Non-pigmented ciliary epithelial cell (primary cell): ENCODE measurements around the gene CAD.
"Not testable (repeated sequence)": the region's sequence is repeated elsewhere in the genome, so short reads cannot be mapped to it uniquely, and the experiment has no call there.

Experiments used
- DNase-seq: peaks from one replicate; pipeline ENCODE4 v3.0.0-alpha.2; 2010; ENCODE audit warnings: low read depth

CAD gene

DNA sequence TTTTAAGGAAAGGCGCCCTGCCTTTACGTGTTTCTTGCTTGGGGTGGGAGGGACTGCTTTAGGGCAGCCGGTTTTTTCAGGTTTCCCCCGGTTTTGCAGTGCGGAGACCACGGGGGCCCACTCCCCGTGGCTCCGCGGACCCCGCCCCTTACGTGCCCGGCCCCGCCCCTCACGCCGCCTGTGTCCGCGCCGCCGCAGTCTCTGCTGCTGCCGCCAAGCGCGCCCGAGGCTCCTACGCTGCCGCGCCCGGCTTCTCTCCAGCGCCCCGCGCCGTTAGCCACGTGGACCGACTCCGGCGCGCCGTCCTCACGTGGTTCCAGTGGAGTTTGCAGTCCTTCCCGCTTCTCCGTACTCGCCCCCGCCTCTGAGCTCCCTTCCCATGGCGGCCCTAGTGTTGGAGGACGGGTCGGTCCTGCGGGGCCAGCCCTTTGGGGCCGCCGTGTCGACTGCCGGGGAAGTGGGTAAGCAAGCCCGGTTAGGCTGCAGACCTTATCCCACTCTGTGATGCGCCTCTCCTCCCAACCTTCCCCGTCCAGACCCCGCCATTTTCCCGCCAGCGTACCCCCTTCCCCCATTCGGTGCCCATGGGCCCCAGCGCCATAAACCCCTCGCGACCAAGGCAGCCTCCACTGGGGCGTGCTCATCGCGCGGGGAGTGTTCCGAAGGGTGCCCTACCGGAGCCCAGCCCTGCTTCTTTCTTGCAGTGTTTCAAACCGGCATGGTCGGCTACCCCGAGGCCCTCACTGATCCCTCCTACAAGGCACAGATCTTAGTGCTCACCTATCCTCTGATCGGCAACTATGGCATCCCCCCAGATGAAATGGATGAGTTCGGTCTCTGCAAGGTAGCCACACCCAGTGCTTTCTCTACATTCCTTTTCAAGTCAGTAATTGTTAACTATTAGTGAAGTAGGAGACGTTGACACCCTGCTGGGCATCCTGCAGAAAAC lies at the start of gene CAD:
Gene CAD, plus strand, starts transcription at position 197 of the 949 bp plus-strand sequence. Its CDS starts 183 bp downstream, at position 380.
- no peak for DNase-seq

DNA sequence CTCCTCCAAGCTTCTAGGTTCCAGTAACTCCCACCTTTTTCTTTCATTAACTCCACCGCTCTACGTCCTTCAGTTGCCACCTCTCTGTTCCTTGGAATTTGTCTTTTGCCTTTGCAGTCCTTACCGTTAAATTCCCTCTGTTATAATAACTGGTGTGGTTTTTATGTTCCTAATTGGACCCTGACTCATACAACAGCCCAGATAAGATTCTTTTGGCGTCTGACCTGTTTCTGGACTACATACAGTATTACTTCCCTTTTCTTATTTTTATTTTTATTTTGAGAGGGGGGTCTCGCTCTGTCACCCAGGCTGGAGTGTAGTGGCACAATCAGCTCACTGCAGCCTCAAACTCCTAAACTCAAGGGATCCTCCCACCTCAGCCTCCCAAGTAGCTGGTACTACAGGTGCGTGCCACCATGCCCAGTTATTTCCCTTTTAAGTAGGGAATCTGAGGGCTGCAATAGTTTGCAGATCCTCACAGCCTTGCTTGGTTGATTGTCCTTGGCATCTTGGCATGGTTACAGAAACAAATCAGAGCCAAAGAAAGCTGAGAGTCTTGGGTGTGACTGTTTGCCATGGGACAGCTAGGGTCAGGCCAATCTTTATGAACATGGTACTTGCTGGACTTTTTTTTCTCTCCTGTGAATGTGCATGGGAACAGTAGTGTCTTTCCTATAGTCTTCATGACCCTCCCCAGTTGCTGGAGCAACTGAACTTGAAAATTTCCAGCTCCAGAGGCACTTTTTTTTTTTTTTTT lies 46.4 kb upstream of the CAD start:
- DNase-seq: no peak

DNA sequence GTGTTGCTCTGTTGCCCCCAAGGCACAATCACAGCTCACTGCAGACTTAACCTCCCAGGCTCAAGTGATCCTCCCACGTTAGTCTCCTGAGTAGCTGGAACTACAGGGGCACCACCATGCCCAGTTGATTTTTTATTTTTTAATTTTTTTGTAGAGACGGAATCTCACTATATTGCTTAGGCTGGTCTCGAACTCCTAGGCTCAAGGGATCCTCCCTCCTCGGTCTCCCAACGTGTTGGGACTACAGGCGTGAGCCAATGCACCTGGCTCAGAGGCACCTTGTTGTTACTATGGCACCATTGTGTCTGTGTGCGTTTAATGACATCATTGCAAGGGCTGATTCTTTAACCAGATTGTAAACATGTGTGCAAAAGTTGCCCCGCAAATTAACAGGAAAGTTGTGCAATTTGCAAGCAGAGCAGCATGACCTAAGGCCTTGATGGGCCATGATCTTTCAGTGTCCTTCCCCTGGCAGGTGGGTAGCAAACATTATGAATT lies 45.8 kb upstream of the CAD start:
- DNase-seq: no peak

DNA sequence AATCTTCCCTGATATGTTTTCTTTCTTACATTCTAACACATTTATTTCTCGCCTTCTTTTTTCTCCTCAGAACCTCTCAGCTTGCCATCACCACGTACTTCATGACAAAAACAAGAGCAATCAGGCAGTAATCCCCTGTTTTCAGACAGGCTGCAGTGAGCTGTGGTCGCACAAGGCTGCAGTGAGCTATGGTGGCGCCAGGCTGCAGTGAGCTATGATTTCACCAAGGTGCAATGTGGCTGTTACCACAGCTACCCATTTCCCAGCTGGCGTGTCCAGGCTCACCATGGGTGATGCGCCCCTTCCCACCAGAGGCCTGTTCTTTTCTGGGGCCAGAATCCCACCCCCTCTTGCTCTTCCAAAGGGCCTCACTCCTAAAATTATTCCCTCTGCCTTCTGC lies 42.5 kb upstream of the CAD start:
- DNase-seq: no peak

DNA sequence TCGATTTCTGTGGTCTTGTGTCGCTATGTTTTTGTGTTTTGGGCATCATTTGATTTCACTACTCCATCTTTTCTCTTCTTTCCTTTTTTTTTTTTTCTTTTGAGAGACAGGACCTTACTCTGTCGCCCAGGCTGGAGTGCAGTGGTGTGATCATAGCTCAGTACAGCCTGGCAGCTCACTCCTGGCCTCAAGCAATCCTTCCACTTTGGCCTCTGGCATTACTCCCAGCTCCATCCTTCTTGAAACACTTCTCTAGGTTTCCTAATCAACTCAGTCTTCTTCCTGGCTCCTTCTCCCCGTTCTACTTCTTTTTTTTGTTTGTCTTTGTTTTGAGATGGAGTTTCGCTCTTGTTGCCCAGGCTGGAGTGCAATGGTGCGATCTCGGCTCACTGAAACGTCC lies 41.8 kb upstream of the CAD start:
- no peak for DNase-seq

DNA sequence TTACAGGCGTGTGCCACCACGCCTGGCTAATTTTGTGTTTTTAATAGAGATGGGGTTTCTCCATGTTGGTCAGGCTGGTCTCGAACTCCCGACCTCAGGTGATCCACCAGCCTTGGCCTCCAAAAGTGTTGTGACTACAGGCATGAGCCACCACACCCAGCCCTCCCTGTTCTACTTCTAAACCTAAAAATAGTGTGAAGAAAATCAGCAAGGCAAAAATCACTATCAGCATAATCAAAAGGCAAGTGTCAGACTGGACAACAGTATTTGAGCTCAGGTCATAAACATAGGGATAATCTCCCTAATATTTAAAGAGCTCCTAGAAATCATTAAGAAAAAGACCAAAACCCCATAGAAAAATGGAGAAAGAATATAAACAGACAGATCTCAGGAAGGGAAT lies 41.4 kb upstream of the CAD start:
- not testable (repeated sequence) for DNase-seq

DNA sequence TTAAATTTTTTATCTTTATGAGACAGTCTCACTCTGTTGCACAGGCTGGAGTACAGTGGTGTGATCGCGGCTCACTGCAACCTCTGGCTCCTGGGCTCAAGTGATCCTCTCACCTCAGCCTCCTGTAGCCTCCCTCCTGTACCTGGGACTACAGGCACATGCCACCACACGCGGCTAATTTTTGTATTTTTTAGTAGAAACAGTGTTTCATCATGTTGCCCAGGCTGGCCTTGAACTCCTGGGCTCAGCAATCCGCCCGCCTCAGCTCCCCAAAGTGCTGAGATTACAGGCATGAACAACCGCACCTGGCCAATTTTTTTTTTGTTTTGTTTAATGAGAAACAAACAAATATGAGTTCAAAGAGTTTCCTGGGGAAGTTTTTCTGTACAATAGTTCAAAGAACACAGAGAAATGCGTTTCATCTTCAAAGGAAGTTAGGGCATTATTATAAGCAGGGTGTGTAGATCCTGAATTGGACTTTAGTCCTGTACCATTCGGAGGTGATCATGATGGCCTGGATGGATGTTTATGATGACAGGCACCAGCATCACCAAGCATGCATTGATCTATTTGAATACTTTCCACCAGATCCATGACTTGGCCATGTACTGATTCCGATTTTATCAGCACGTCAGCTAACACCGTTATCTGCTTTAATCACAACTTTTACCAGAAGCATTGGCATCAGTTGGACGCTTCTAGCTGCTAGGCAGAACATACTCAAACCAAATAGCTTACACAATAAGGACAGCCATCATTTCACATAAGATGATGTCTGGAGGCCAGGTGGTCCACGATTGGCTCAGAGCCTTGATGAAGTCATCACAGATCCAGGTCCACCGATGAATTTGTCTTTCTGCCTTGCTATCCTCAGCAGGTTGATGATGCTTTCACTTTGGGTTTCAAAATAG lies 39.5 kb upstream of the CAD start:
- no peak for DNase-seq

DNA sequence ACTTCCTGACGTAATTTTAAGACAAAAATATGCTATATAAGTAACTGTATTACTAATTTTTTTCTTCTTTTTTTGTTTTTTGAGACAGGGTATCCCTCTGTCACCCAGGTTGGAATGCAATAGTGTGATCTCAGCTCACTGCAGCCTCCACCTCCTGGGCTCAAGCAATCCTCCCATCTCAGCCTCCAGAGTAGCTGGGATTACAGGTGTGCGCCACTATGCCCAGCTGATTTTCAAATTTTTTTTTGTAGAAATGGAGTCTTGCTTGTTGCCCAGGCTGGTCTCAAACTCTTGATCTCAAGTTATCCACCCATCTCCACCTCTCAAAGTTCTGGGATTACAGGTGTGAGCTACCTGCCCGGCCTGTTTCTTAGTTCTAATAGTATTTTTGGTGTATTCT lies 38.7 kb upstream of the CAD start:
- DNase-seq: no peak

DNA sequence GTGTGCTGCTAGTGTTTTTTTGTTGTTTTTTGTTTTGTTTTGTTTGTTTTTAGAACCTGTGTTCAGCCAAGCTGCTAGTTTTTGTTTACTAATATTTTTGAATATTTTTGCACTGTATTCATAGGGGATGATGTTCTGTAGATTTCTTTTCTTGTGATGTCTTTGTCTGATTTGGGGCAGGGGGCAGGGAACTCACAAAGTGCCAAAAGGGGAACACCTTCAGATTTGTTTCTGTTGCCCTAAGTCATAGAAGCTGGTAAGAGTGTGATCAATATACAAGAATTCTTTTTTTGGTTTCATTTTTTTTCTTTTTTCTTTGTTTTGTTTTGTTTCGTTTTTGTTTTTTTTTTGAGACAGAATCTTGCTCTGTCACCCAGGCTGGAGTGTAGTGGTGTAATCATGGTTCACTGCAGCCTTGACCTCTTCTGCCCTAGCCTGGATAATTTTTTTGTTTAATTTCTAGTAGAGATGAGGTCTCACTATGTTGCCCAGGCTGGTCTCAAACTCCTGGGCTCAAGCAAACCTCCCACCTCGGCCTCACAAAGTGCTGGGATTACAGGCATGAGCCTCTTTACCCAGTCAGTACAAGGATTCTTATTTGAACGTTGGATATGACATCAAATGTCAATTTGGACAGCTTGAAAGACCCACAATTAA lies 37.7 kb upstream of the CAD start:
- no peak for DNase-seq

DNA sequence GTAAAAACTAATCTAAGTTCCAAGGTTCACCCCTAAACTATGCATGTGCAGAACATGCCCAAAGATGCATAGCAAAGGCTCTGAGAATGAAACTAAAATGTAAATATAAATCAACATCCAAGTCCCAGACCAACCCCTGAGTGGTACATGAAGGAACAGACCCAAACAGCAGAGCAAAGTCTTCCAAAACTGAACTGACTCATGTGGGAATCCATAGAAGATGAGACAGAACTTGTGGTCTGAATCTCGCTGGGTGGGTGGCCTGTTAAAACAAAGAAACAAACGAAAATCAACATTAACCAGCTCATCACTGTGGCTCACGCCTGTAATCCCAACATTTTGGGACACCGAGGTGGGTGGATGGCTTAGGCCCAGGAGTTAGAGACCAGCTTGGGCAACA lies 34.8 kb upstream of the CAD start:
- DNase-seq: no peak

DNA sequence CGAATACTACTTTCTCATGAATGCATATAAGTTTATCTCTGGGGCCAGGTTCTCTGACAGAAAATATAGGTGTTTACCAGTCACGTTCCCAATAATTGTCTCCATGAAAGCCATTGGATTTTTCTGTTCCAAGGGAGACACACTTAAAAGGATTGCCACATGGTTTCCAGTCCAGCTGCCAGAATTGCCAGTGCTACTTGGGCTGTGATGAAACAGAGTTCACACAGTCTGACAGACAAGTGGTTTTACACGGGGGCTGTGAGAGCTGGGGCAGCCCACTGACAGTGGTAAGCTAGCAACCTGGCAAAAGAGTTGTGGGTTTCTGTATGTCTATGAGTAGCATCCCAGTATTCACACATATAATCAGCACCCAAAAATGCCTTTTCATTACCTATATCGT lies 33.1 kb upstream of the CAD start:
- no peak for DNase-seq

DNA sequence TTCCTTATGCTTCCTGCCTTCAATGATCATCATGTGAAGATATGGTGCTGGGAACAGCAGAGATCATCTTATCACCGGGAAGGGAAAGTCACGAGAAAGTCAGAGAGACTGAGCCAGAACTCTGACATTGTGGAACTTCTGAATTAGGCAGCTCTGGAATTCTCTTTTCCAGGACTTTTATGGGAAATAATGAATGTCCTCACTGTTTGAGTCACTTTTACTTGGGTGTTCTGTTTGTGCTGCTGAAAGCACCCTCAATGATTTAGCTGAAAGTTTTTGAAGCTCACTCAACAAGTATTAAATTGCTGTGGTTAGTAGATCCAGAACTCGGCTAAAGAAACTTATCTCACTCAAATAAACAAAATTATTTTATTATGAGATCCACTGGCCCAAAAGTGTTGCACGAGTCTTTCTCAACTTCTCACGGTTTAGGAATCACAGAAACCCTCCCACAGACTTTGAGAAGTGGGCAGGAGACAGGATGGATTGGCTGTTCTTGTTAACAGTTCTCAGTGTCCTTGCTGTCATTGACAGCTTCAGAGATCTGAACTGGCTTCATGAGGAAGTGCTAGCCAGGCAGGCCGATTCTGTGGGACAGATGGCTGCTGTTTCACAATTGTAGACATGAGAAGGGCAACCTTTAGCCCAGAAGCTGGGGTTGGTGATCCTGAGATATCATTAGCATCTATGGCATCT lies 31.7 kb upstream of the CAD start:
- no peak for DNase-seq

DNA sequence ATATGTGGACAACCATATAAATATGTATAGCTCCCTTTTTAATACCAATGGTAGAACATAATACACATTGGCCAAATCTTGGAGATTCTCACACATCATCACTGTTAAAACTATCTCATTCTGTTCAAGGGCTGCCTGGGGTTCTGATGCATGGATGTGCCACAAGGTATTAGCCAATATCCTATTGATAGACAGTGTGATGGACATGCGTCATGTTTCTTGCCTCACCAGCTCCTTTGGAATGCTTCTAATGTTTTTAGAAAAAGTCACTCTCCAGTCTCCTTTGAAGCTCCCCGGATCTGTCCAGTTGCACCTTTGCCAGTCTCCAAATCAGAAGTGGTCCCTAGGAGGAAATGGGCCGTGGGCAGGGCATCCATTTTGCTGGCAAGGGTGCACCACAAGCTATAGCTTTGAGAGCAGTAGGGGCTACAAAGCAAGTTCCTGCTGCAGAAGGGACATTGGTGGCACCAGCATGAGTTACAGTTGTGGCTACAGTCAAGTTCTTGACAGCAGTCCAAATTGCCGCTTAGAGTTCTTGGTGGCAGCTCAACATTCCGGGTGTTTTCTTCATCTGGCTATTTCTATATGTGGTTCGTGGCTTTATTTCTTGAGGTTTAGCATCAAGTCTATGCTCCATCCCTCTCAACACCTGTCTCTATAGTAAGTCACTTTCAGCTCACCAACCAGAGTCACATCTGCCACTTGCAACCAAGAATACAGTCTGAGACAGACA lies 30.4 kb upstream of the CAD start:
- no peak for DNase-seq

DNA sequence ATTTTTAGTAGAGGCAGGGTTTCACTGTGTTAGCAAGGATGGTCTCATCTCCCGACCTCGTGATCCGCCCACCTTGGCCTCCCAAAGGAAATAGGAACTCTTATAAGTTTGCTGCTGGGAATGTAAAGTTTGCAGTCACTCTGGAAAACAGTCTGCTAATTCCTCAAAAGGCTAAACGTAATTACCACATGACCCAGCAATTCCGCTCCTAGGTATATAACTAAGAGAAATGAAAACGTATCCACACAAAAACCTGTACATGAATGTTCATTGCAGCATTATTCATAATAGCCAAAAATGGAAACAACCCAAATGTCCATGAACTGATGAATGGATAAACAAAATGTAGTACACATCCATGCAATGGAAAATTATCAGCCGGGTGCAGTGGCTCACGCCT lies 27.2 kb upstream of the CAD start:
- DNase-seq: no peak

DNA sequence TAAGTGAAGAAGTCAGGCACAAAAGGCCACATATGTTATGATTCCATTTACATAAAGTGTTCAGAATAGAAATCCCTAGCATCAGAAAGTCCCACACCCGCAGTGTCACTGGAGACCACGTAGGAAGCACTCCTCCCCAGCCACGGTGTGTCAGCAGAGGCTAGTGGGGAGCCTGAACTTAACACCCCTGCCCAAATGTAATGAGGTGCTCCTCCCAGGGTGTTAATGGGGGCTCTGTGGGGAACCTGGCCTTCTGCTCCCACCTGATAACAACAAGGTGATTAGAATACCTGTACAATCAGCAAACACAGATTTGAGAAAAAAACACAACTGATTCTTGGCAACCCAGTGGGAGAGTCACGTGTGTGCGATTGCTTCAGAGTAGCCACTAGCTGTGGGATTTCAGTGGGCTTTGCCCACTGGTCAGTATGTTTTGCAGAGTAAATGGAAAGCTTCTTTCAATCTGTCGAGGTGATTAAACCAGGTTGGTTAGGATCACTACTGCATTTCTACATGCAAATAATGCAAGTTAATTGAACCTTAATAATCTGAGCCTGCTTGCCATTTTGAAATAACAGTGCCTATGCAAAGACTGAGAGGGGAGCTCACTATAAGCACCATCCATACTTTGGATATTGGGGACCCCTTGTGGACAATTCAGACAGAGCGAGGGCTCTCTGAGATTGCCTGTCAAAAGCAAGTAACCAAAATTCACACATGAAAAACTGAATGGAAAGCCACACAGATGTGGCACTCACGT lies 25.9 kb upstream of the CAD start:
- DNase-seq: no peak

DNA sequence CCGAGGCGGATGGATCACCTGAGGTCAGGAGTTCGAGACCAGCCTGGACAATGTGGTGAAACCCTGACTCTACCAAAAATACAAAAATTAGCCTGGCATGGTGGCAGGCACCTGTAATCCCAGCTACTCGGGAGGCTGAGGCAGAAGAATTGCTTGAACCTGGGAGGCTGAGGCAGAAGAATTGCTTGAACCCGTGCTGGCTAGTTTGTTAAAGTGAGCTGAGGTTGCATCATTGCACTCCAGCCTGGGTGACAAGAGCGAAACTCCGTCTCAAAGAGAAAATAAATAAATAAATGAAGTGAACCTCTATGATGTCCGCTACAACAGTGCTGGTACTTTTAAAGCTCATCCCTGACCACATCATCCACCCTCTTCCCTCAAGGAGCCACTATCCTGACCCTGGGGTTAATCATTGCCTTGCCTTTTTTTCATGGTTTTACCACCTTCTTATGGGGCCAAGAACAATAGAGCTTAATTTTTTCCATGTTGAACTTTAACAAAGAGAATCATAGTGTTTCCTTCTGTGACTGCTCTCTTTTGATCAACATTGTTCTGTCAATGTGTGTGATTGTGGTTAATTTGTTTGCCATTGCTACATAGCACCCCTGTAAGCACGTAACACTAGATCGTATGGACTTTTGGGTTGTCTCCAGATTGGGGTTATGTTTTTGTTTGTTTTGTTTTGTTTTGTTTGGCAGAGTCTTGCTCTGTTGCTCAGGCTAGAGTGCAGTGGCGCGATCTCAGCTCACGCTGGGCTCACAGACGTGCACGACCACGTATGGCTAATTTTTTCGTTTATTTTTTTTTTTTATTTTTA lies 22.4 kb upstream of the CAD start:
- DNase-seq: no peak

DNA sequence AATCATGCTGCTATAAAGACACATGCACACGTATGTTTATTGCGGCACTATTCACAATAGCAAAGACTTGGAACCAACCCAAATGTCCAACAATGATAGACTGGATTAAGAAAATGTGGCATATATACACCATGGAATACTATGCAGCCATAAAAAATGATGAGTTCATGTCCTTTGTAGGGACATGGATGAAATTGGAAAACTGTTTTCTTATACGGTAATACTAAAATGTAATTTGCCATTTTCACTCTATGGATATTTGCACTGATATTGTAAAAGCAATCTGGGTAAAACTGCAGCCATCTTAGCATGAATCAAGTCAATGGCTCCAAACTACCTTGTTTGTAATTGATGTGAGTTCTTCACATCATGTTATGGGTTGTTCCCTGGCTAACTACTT lies 21.4 kb upstream of the CAD start:
- DNase-seq: not testable (repeated sequence)

DNA sequence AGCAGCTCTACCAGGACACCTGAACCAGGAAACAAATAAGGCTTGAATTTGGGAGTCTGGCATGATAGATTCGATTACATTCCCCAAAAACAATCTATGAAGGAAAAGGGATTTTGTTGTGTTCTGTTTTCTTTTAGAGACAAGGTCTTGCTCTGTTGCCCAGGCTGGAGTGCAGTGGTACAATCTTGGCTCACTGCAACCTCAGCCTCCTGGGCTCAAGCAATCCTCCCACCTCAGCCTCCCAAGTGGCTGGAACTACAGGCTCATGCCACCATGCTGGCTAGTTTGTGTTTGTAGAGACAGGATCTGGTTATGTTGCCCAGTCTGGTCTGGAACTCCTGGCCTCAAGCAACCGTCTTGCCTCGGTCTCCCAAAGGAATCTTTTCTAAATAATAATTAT lies 19.1 kb upstream of the CAD start:
- not testable (repeated sequence) for DNase-seq

DNA sequence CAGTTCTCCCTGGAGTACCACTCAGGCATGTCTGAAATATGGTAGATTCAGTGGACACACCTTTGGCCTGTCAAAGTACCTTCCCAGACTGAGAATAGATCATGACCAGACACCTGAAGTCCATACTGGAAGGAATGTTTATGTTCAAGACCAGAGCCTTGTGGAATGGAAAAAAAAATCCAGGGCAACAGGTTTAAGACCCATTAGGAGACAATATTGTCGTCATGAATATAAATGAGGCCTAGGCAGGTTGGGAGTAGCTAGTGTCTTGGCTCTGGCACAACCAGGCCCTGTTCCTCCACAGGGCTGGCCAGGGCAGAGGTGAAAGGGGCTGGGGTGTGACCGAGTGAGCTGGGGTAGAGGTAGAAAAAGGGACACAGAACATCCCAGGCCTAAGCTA lies 18.5 kb upstream of the CAD start:
- no peak for DNase-seq
